GM10266 (cell line): ENCODE results near the gene DMXL1.

ENCODE experiments used
- DNase-seq: peaks from one replicate; pipeline ENCODE4 v3.0.0; 2012; ENCODE audit errors: extremely low spot score
- TF ChIP-seq, protein P1 (sequence below): IDR thresholded peaks from 2 replicates; pipeline ENCODE4 v1.5.1; 2012; ENCODE audit warnings: mild to moderate bottlenecking, low read depth; ENCODE audit not compliant: control insufficient read depth, insufficient read depth; ENCODE audit errors: missing control alignments

The DMXL1 gene

GRCh38 chr5:119078861-119079260 lies 8.0 kb downstream of the DMXL1 start:
- TF ChIP-seq, protein P1, sequence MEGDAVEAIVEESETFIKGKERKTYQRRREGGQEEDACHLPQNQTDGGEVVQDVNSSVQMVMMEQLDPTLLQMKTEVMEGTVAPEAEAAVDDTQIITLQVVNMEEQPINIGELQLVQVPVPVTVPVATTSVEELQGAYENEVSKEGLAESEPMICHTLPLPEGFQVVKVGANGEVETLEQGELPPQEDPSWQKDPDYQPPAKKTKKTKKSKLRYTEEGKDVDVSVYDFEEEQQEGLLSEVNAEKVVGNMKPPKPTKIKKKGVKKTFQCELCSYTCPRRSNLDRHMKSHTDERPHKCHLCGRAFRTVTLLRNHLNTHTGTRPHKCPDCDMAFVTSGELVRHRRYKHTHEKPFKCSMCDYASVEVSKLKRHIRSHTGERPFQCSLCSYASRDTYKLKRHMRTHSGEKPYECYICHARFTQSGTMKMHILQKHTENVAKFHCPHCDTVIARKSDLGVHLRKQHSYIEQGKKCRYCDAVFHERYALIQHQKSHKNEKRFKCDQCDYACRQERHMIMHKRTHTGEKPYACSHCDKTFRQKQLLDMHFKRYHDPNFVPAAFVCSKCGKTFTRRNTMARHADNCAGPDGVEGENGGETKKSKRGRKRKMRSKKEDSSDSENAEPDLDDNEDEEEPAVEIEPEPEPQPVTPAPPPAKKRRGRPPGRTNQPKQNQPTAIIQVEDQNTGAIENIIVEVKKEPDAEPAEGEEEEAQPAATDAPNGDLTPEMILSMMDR, result no peak
- no peak for DNase-seq

- TF ChIP-seq, protein P1, result no peak
Measured at GRCh38 chr5:119079318-119079921, 8.5 kb downstream of the DMXL1 start.

GRCh38 chr5:119080936-119081335 lies 10.0 kb downstream of the DMXL1 start:
- TF ChIP-seq, protein P1, result no peak
- no peak for DNase-seq

More at GRCh38 chr5:119079318-119079921, 8.5 kb downstream of the DMXL1 start:
- no peak for DNase-seq

GRCh38 chr5:119082691-119083090 lies 11.8 kb downstream of the DMXL1 start:
- TF ChIP-seq, protein P1, result no peak
- DNase-seq, result no peak

- TF ChIP-seq, protein P1, result no peak
- DNase-seq, result no peak
Measured at GRCh38 chr5:119083679-119084078, 12.8 kb downstream of the DMXL1 start.

DNA sequence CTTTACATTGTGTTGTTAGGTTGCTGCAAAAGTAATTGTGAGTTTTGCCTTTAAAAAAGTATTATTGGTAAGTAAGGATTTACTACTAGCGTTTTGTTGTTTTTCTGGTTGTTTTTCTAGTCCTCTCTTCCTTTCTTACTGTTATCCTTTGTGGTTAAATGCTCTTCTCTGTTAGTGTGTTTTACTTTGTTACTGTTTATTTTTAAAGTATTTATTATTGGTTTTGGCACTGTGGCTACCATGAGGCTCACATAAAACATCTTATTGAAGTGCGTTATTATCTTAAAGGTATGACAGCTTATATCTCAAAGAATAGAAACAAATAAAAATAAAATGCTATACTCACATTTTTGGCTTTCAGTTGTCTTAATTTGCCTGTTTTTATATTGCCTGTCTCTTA lies 17.6 kb downstream of the DMXL1 start:
- TF ChIP-seq, protein P1, result no peak
- no peak for DNase-seq

DNA sequence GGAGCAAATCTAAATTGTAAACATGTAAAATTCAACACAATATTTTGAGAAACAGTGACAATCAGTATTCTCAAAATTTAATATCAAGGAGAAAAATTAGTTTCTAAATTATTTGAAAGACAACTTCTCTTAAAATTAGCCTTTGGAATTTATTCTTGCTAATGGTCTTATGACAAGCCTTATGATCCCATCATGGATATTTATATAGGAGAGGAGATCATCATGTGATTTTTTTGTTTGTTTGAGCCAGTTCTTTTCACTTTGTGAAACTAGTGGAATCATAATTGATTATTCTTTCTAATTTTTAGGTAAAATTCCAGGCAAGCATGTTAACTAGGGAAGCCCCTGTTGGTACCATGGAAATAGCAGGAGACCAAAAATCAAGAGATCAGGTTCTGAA lies 24.7 kb downstream of the DMXL1 start:
- TF ChIP-seq, protein P1, result no peak
- DNase-seq, result no peak
